ENCODE data around the gene SDHA. TPM values are rescaled to one million over a fixed set of nuclear protein-coding genes. Genes with fewer than 3 reads are reported as not detected.

Gene SDHA
- total and polyA plus RNA-seq, 2 of the 8 experiments (the other 6 are each of a cell fraction or from before 2014, with no cell fraction given): 59.7 to 87.3 TPM

DNA sequence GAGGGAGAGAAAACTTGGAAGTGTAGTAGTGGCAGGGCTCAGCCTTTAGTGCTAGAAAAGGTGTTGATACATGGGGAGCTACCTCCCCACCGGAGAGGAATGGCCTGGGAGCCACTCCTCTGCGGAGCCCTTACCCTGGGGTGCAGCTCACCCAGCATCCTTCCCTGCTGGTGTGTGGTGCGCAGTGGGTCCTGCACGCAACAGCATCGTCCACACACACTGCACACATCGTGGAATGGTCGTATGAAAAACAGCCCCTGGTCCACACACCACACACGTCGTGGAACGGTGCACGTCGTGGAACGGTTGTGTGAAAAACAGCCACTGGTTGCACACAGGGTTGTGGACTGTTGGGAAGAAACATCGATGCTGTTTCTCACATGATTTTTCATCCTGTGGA lies 87.3 kb downstream of the SDHA start:
- Histone ChIP-seq H4K20me1 (replicated peaks in 1 of 2; ENCODE audit: control insufficient read depth in 1 of 2, insufficient read depth in 2 of 2, low read length in 2 of 2) (peaks cover 7 to 11% of the 10 kb centered on the region in 2 experiments), H3K23me2 (ENCODE audit: low read depth, low read length) (no peaks in the 10 kb centered on the region), H2BK20ac (ENCODE audit: low read length) (no peak overlapping the region), H3K14ac (ENCODE audit: insufficient read length) (no peak overlapping the region), H3K79me2 (ENCODE audit: control insufficient read depth in 1 of 2, insufficient read depth in 2 of 2, low read length in 2 of 2) (peaks cover 0 to 18% of the 10 kb centered on the region in 2 experiments; a peak in 1 of 4 replicates), H3K27ac (ENCODE audit: low read depth, low read length) (no peak overlapping the region), H2BK120ac (replicated peaks; ENCODE audit: low read depth, low read length) (no peak overlapping the region), H2AK5ac (ENCODE audit: low read depth, low read length) (no peak overlapping the region), H2BK12ac (ENCODE audit: low read depth, low read length) (no peak overlapping the region), H2BK5ac (ENCODE audit: low read depth, low read length) (no peak overlapping the region), H3K4ac (replicated peaks; ENCODE audit: insufficient read length, low read depth, low read length) (no peak overlapping the region), H3K18ac (ENCODE audit: extremely low read depth, low read length) (no peak overlapping the region), H3K9ac (replicated peaks in 1 of 4; ENCODE audit: extremely low read depth in 1 of 4, low read depth in 3 of 4, low read length in 3 of 4) (no peak overlapping the region), H2AFZ (ENCODE audit: low read length) (no peak overlapping the region), H3K4me1 (replicated peaks in 1 of 4; ENCODE audit: control insufficient read depth in 3 of 4, insufficient read depth in 4 of 4, low read length in 3 of 4) (peaks cover 0 to 10% (median 6%) of the 10 kb centered on the region in 4 experiments; a peak in 5 of 7 replicates), H4K5ac (ENCODE audit: insufficient read length, low read depth, low read length) (no peak overlapping the region), H3K79me1 (ENCODE audit: low read depth, low read length) (peaks cover 7% of the 10 kb centered on the region), H4K8ac (ENCODE audit: extremely low read depth, insufficient read depth, low read length) (no peak overlapping the region), H3K9me3 (ENCODE audit: insufficient read depth in 2 of 2, low read depth in 1 of 2, low read length in 1 of 2) (no peaks in the 10 kb centered on the region), H3K56ac (replicated peaks; ENCODE audit: insufficient read length, low read depth, low read length) (no peak overlapping the region), H3K23ac (ENCODE audit: insufficient read length) (no peak overlapping the region), H3K4me3 (ENCODE audit: extremely low read depth in 1 of 4, insufficient read depth in 2 of 4, low read depth in 3 of 4, low read length in 4 of 4) (no peak overlapping the region), H3K36me3 (ENCODE audit: control insufficient read depth in 2 of 4, insufficient read depth in 4 of 4, low read length in 3 of 4) (peaks cover 0 to 8% (median 4%) of the 10 kb centered on the region in 4 experiments; a peak in 3 of 8 replicates), H2BK15ac (ENCODE audit: low read length) (0 out of 2 replicates have a peak overlapping the region, but pooled peaks have one; percentile 40), H4K91ac (replicated peaks; ENCODE audit: insufficient read length, low read length) (no peak overlapping the region), H3K27me3 (replicated peaks in 1 of 4; ENCODE audit: control insufficient read depth in 3 of 4, extremely low read depth in 1 of 4, insufficient read depth in 3 of 4, low read length in 3 of 4) (no peaks in the 10 kb centered on the region), H3K4me2 (ENCODE audit: insufficient read depth in 1 of 2, low read depth in 2 of 2, low read length in 2 of 2) (no peak overlapping the region)
- FAIRE-seq: no peak
- POLR2A ChIA-PET (ENCODE audit: partially characterized antibody): interaction anchor here (1.2 to 1.4 kb wide), 2 partner anchors 9 to 34 kb away, joined by 3 read pairs; partner anchors contain the start of gene PDCD6
- WGBS, 2 experiments (ENCODE audit: extremely low coverage in 1 of 2, insufficient coverage in 1 of 2, insufficient read length in 1 of 2, insufficient replicate concordance in 2 of 2, low coverage in 1 of 2, low lambda C conversion rate in 2 of 2, missing lambda C conversion rate in 1 of 2): 88% methylated on average over 14 of the region's 14 CpGs; no CpG with 5 or more reads in 1 of the 2 experiments
- TF ChIP-seq ATF2 (IDR thresholded peaks at IDR 0.05; ENCODE audit: low read length): no peak
- TF ChIP-seq TEAD4 (IDR thresholded peaks at IDR 0.05; ENCODE audit: low read depth, low read length): no peak
- TF ChIP-seq FOSL1 (IDR thresholded peaks at IDR 0.05; ENCODE audit: insufficient read depth, low read depth, low read length): no peak
- no peak for TF ChIP-seq NRF1 (IDR thresholded peaks at IDR 0.05; ENCODE audit: low read depth, low read length)
- no peak for TF ChIP-seq TAF1 (IDR thresholded peaks at IDR 0.05; ENCODE audit: low read depth, low read length)
- no peak for TF ChIP-seq CBX8 (IDR thresholded peaks at IDR 0.05; ENCODE audit: borderline replicate concordance, low read depth, low read length)
- no peak for TF ChIP-seq RNF2 (IDR thresholded peaks at IDR 0.05; ENCODE audit: borderline replicate concordance, low read depth, low read length, missing control alignments, poor library complexity, severe bottlenecking)
- TF ChIP-seq EGR1 (IDR thresholded peaks at IDR 0.05; ENCODE audit: borderline replicate concordance, low read depth, low read length): no peak
- no peak for TF ChIP-seq SP1 (IDR thresholded peaks at IDR 0.05; ENCODE audit: low read depth, low read length)
- no peak for TF ChIP-seq EP300 (IDR thresholded peaks at IDR 0.05; ENCODE audit: borderline replicate concordance in 1 of 2, low read depth in 2 of 2, low read length in 2 of 2)
- CTCF ChIA-PET (ENCODE audit: partially characterized antibody): interaction anchor here (0.6 to 1.3 kb wide), 5 partner anchors 11 to 142 kb away, joined by 3 to 4 read pairs (median 3); no protein-coding TSS in a partner anchor
- no peak for DNase-seq (ENCODE audit: low read depth in 1 of 2, low spot score in 2 of 2)
